CD4-positive, alpha-beta T cell treated with Interleukin-6 at 100 ng/mL for 8 hours (primary cell): Measurements from ENCODE around the gene RNFT2.
"Not testable (repeated sequence)": the region's sequence is repeated elsewhere in the genome, so short reads cannot be mapped to it uniquely, and the experiment has no call there.

Experiments
- DNase-seq: peaks from one replicate; pipeline ENCODE4 v3.0.0-alpha.2; 2020; ENCODE audit warnings: mixed read lengths, low spot score

The RNFT2 gene

DNA sequence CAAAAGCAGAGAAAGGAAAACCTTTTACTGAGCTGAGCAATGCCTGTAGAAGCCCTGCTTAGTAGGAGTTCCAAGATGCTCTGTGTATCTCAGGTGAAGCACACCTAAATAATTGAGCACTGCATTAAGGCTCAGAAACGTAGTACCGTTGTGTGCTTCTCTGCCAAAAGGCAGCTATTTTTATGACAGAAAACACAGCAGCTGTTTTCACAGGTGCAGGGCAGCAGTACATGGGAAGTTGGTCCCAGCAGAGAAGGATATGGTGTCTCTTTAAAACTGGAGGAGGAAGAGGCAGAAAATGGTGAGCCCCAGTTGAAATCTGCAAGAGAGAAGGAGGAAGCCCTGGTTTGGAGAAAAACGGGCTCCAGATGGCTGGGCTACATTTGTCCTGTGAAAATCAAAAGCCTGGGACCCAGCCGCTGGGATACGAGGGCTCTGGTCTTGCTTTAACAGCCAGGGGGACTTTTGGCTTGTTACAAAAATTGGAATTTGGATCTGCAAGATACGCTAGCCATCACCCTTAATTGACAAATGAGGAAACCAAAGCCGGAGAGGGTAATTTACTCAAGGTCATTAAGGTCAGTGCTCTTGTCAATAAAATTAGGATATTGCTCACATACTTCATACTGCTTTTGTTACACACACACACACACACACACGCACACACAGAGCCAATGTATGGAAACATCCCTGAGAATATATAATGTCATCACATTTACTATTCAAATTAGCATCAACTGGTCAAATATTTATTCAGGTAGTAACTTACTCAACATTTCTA is 27.6 kb upstream of the RNFT2 start:
- no peak for DNase-seq

DNA sequence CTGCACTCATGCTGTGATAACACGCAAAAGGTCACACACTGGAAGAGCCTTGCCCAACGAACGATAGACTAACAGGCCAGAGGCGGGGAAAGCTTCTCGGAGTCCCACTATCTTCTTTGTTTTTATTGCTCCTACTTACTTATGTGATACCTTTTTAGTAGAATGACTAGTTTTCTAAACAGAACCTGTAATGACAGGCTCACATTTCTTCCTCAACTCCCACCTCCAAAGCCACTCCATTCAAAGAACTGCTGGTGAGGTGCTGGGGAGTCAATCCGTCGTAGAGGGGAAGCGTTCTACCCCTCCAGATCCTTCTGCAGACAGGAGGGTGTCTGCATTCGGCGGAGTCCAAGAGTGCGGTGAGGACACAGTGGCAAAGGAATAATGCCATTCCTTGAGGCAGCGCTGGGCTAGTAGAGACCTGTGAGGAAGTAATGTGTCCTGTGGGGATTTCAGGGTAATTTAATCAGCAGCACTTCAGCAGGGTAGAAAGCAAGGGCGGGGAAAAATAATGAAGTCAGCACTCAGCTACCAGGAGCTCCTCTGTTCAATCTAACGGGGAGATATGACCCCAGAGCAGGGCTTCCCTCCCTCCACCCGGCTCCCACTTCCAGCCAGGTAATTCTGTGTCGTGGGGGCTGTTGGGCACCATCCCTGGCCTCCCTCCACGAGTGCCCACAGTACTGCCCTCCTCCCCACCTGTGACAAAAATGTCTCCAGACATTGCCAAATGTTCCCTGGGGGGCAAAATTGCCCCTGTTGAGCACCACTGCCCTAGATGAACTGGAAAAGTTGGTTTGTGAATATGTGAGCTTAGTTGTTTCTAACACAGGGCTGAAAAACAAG is 25.4 kb upstream of the RNFT2 start:
- DNase-seq: no peak

DNA sequence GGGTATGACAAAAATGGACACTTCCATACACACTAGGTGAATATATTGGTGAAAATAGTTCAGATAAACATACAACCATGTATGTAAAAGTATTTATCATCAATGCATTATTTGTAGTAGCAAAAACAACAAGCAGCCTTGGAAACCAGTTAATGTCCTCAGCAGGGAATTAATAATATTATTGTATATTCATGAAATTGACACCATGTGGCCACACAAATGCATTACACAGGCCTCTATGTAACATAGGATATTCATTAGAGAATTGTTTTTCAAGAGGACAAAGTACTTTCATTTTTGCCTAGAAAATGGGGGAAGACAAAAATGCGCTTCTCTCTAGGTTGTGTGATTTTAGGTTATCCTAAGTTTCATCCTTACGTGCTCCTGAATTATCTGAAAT is 24.6 kb upstream of the RNFT2 start:
- no peak for DNase-seq

DNA sequence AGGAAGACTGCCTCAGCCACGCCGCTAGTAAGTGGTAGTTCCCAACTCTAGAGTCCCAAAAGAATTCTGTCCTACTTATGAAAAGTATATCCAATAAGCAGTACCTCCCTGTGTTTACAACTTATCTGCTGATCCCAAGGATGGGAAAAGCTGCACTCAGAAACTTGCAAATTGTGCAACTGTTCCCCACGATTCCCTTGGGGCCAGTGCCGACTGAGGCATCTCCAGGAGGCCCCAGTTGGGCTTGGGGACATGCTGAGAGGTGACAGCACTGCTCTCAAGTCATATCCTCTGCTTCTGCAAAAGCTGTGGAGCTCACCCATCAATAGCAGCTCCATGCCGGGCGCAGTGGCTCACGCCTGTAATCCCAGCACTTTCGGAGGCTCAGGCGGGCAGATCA is 23.9 kb upstream of the RNFT2 start:
- no peak for DNase-seq

DNA sequence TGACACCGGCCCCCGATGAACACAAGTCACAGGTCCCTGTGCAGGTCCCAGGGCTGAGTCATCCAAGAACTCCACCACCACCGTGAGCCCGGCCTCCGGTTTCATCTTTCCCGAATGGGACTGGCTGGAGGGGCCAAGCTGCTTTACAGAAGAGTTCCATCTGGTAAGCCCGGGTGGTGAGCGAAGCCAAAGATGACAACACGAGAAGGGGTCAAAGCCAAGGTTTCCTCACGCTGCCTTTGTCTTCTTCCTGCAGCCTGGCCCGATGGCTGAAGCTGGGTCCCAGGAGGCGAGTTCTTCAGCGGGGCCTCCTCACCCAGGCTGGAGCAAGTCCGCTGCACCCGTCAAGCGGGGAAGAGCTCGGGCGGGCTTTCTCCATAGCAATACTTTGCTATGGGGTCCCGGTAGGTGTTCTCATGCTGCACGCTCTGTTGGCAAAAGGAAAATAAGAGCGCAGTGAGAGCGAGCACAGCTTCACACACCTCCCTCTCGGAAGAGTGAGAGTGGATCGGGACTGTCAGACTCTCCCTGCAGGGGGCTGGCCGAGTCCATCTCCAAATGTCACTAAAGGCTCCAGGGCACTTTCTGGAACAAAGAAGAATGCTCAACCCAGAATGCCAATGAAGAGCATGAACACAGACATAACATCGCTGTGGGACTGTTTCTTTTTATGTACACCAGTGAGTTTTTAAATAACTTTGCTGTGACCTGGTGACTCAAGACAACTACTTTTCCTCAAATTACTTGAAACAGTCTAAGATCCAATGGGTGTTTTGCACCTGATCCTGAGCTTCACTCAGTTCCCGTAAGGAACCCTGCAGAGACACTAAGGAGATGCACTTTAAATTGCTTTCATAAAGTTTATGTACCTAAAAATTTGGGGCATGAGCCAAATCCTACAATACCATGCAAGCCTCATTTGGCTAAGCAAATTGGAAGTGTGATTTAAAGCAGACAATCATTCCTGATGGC is 20.4 kb upstream of the RNFT2 start:
- DNase-seq: no peak

DNA sequence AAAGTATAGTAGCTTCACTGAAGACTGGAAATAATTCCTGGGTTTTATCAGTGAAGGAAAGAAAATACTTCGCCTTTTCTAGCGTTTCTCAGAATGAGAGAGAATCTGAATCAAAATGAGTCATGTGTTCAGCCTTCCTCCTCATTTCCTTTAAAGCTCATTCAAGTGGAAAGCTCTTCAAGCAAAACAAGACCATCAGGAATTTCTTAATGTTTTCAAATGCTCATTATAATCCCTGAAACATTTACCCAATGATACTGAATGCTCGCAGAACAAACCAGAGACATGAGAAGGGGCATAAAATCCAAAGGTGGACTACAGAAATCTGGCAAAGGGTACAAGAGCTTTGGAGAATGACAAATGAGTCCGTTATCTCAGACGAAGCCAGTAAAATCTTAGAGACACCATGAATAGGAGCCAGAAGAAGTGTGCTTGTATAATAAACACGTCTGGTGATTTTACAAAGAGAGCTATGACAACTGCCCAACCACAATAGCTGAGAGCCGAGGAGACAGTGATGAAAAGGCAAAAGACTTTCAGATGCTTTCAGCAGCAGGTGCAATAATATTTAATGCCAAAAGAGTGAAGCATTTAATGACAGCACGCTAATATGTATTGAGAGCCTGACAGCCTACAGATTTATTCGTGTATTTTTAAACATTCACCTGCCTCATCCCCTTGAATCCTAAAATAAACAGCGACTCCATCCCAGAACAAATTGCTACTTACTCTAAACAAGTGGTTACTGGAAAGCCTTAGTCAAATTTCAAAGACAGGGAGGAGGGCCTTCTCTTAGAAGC is 19.3 kb upstream of the RNFT2 start:
- DNase-seq: no peak

DNA sequence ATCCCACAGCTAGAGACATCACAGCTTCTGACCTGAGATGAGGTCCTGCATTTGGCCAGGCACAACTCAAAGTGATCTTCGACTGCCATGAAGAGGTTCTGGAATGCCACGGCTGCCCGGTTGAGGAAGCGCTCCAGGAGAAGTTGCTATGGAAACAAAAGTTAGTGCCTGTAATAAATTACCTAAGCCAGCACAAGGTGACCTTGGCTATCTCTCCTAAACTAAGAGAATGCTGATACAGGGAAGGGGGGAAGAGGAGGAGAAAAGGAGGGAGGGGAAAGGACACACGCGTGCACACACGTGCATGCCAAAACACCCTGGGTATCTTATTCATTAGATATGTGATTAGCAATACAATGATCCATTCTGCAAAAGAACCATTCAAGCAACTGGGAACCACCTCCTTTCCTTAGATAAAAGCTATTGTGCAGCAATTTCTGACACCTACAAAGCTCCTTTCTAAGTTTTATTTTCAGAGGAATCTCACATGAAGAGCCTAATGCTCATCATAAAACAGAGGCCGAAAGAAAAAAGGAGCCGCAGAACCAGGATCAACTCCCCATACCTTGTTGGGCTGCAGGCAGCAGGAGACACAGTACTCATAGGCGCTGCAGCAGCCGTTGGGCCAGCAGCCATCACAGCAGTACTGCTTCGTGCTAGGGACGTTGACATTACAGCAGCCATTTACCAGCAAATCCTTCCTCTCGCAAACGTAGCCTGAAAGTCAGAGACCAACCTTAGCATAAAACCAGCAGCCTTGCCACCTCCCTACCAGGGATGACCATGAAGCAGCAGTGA is 18.2 kb upstream of the RNFT2 start:
- no peak for DNase-seq

DNA sequence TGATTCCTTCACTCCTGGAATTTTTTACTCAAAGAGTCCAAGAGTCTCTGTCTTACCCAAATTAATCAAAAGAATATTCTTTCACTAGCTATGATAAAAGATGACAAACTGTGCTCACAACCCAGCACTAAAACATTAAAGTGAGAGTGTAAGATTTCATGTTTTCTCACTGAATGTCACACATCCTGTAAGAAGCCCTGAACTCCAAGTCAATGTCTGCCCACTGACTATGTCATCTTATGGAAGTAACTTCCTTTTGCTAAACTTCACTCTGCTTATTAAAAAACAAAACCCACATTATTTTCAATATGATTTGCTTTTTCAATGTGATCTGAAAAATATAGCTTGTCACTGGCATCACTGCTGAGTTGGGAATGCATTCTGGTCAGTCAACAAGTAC is 15.9 kb upstream of the RNFT2 start:
- no peak for DNase-seq

DNA sequence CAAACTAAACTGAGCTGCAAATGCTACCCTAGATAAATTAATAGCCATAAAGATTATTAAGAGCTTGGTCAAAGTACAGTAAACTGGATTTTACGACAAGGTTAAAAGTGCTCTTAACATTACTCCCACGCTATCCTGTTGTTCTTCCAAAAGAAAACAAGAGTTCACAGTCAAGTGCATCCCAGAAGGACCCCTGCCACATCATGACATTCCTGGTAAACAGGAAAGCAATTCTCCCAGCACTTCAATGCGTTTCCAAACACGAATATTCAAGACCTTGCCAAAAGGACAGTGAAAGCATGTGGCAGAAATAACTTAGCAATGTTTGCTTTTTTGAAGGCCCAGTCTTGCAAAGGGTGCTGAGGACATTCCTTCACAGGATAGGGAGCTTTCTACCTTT is 11.4 kb upstream of the RNFT2 start:
- DNase-seq: no peak

DNA sequence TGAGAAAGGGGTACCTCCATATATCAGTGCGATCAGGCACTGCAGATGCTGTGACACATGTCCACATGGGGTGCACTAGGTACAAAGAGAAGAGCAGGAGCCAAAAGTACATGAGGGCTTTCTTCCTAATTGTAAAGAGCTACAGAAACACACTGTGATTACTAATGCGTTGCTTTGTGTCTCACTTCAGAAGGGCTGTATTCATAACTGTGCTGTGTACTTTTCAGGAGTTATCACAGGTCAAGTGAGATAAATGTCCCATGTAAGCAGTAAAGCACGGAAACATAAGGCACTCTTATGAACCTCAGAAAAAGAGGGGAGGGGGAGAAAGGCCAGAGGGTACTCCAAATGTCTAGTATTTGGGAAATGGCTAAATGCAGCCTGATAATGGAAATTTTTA is 10.9 kb upstream of the RNFT2 start:
- no peak for DNase-seq

DNA sequence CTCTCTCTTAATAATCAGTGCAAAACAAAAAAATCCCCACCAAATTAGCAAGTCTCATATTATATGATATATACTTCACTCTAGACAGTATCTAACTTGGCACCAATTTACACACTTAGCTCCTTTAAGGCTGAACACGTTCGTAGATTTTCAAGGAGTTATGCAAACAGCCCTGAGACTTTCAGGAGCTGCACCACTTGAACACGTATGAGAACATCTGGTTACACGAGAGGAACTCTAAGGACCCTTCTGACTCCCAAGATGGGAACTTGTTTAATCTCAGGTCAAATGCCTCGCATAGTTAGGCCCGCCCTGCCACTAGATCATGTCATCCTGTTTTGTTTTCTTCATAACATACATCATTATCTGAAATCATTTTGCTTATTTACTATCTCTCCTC is 10.2 kb upstream of the RNFT2 start:
- no peak for DNase-seq

DNA sequence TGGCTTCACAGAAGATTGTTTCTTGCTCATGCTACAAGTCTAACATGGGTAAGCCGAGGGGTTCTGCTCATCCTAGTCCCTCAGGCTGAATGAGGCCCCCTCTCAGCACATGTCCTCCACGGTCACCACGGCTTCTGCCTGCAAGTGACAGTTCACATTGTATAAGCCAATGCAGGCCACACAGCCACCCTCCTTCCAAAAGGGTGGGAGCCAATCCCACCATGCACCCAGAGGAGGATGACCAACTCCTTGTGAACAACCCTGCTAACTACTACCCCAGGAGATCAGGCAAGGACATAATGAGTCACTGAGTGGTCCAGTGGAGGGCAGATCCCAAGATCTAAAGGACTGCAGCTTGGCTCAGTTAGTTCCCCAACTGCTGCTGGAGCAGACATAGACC is 6.3 kb upstream of the RNFT2 start:
- DNase-seq: no peak

DNA sequence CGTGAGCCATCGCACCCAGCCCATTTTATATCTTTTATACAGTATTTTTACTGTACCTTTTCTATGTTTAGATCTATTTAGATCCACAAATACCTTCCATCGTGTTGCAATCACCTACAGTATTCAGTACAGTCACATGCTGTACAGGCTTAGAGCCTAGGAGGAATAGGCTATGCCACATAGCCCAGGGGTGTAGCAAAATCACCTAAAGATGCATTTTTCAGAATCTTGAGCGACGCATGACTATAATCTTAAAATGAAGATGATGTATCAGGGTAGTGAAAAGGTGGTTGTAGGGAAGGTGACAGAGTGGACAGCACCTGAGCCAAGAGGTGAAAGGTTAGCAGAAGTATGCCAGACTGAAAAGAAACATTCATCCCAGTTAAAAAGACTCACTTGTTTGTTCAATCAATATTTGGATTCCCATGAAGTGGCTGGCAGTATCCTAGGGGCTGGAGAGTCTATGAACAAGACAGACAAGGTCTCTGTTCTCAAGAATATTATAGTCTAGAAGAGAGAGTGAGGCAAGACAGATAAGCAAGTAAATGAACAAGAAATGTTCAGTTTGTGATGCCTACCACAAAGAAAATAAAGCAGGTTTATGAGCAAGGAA is 3.9 kb upstream of the RNFT2 start:
- DNase-seq: no peak

DNA sequence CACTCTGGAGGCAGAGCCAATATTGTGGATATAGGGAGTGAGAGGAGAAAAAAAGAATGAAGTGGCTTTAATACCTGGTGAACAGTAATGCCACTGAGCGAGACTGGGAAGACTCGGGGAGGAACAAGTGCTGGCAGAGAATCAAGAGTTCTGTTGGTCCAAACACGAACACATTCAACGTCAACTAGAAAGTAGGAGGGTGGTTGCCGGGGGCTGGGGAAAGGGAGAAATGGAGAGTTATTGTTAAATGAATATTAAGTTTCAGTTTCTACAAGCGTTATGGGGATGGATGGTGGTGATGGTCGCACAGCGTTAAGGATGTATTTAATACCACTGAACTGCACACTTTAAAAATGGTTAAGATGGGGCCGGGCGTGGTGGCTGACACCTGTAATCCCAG is 3.0 kb upstream of the RNFT2 start:
- DNase-seq: no peak

DNA sequence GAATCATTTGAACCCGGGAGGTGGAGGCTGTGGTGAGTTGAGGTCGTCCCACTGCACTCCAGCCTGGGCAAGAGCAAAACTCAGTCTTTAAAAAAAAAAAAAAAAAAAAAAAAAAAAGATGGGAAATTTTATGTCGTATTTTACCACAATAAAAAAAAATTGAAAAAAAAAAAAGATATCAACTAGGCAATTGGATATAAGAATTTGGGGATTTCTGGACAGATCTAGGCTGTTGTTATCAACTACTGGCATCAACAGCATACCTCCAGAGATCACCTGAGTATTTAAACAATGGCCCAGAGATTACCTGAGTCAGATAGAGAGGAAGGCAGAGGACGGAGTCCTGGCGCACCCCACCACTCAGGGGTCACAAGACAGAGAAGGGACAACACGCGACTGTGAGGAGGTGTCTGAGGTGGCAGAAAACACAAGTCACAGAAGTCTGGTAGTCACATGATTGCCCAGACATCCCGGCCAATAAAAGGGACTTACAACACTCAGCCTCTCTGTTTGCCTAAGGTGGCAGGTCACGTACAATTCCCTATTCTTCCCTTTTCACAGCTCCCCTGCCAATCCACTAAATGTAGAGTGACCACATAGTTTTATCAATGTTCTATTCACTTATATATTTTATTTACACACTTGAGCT is 2.0 kb upstream of the RNFT2 start:
- no peak for DNase-seq

DNA sequence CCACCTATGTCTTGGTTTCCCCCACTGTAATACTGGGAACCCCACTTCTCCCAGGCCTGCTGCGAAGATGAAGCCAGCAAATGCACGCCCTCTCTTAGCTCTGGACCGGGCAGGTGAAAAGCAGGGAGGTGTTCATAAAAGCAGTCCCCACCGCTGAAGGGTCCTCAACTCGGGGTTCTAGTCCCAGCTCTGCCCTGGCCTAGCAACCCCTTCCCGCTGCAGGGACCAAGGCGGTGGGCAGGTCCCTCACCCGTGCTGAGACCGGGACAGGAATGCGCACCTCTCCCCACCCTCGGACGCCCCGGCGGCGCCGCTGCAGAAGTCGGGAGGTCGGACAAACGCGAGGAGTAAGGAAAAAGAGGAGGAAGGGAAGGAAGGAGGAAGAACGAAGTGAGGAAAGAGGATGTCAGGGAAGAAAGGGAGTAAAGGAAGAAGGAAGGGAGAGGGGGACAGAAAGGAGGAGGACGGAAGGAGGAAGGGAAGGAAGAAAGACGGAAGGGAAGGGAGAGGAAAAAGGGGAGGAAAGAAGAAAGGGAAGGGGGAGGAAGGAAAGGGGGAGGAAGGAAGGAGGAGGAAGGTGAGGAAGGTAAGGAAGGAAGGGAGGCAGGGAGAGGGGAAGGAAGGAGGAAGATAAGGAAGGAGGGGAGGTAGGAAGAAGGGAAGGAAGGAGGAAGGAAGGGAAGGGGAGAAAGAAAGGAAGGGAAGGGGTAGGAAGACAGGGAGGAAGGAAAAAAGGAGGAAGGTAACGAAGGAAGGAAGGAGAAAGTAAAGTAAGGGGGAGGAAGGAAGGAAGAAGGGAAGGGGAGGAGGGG is 947 bp upstream of the RNFT2 start:
- no peak for DNase-seq

DNA sequence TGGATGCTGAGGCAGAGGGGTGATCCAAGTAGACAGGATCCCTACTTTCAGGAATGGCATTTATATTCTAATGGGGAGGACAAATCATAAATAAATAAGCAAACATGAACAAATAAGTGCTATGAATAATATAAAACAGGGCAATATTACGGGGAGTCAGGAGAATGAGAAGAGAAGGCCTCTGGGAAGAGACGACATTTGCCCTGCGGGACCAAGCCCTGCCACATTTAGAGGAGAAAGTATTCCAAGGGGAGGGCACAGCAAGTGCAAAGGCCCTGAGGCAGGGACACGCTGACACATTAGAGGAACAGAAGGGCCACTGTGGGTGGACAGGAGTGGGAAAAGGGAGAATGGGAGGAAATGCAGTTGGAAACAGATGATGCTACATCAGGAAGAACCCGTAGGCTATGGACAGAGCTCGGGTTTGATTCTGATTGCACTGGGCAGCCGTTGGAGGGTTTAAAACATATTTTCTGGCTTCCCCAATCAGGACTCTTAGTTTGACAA is 1.3 kb downstream of the RNFT2 start:
- no peak for DNase-seq

DNA sequence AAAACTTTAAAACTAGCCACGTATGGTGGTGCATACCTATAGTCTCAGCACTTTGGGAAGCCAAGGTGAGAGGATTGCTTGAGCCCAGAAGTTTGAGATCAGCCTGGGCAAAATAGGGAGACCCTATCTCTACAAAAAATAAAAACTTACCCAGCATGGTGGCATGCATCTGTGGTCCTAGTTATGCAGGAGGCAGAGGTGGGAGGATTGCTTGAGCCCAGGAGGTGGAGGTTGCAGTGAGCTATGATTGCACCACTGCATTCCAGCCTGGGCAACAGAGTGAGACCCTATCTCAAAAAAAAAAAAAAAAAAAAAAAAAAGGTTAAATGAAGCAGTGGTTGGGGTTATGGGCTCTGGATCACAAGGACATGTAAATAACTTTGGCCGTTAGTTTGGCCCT is 4.7 kb downstream of the RNFT2 start:
- DNase-seq: not testable (repeated sequence)

DNA sequence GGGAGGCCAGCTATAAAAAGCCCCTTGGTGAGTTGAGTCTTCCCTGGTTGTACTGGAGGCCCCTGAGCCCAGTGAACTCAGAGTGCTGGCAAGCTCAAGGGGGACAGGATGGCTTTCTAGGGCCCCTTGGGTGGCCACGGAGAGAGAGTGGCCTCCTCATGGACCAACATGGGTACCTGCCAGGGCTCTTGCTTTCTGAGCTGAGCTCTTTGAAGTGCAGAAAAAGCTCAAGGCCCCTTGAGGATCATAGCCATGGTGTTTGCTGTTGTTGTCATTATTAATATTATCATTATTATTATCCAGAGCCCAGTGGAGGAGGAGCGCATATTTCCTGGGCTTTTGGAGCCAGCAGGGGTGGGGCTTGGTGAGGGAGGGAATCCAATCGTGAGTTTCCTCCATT is 6.7 kb downstream of the RNFT2 start:
- no peak for DNase-seq
